ENCODE data around the gene CD46.

Gene CD46

GRCh38 chr1:207799989-207800648, 48.3 kb downstream of the CD46 start:
- no peak for DNase-seq

DNA sequence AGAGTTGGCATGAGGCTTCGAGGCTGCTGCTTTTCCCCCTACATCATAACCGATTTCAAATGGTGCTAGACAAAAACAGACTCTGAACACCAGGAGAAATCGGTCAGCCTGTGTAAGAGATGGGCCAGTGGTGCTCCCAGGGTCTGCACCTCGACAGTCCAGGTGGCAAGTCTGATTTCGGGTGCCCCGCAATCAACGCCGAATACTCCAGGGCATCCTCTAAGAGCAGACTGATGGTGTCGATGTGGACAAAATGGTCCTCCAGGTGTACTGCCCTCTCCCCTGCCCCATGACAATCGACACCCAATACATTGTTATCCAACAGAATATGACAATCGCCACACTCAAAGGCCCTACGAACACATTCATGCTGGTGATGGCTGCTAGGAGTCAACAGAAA, 50.0 kb downstream of the CD46 start:
- no peak for DNase-seq

- DNase-seq = no peak
Measured at GRCh38 chr1:207803678-207804077, 51.8 kb downstream of the CD46 start.

DNA sequence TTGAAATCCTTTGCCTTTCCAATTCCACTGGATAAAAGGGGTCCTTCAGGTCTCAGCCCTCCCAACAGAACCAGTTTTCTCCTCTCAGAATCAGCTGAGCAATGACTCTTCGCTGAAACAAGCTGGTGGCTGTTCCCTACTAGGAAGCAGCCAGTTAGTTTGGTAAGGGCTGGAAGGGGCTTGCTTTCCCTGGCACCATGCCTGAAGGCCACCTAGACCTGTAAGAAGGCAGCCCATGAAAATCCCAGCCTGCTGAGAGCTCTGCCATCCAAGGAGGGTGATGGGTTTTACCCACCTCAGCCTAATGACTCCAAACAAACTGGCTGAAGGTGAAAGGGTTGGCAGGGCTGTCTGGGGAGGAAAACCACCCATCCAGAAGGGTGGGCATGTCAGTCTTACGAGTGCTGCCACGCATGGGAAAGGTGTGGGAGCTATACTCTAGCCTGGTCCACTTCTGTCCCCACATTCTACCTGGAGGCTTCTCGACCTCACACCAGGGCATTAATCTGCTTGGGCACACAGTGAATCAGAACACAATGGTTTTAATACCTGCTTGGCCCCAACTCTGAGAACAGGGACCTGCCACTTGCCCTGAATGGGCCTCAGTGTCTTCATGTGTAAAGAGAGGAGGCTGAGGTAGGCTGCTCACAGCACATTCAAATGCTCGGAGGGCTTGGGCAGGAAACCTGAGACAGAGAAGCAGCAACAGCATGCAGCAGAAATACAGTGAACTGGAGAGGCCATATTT, 53.0 kb downstream of the CD46 start:
- DNase-seq = no peak

GRCh38 chr1:207805841-207806421, 54.1 kb downstream of the CD46 start:
- peak; percentile 69 for DNase-seq

DNA sequence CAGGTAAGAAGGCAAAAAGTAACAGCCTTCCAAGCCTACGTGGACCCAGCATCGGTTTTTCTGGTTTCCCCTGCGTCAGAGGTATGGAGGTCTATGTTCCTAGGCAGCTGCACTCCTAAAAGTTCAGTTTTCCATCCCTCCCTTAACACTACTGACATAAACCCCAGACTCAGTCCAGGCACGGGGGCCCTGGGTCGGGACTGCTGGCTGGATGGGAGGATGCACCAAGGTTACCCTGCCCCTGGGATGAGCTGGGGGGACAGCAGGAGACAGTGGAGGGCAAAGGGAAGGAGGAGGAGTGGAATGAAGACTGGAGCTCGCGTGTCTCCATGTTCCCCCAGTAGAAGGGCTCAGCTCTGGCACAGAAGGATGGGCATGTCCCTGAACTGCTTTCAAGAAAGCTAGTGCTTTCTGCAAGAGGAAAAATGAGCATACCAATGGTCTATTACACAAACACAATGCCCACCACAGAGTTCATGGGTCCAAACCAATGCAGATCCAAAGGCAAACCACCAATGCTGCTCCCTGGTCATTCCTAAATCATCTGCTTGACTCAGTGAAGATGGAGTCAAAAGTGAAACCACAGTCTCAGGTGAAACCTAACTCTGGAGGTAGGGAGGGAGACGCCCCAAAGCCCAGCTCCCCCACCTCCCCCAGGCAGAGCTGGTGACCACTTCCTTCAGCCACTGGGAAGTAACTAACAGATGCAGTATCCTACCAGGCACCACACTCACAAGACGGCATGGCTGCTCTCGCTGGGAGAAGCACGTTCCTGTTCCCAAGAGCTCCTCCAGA, 54.9 kb downstream of the CD46 start:
- DNase-seq = no peak

GRCh38 chr1:207807326-207807689, 55.5 kb downstream of the CD46 start:
- no peak for DNase-seq

- DNase-seq = no peak
Measured at GRCh38 chr1:207807690-207808321, 56.0 kb downstream of the CD46 start.

DNA sequence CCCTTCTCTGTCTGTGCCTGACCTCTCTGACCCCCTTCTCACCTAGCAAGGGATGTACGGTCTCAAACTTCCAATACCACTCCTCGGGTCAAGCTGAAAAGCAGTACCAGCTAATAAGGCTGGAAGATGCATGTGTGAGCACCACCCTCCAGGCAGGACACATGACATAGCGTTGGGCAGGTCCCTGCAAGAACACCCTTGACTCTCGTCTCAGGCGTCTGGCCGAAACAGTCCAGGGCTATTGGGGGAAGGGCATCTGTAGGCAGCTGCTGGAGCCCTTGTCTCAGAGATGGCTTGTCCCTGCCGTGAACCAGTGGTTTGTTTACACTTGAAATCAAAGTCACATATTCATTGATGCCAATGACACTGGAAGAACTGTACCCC, 56.5 kb downstream of the CD46 start:
- no peak for DNase-seq

- no peak for DNase-seq
Measured at GRCh38 chr1:207808911-207809555, 57.2 kb downstream of the CD46 start.

- DNase-seq = no peak
Measured at GRCh38 chr1:207810173-207810572, 58.3 kb downstream of the CD46 start.

GRCh38 chr1:207810606-207811295, 58.9 kb downstream of the CD46 start:
- DNase-seq = no peak

GRCh38 chr1:207811319-207811718, 59.5 kb downstream of the CD46 start:
- no peak for DNase-seq

GRCh38 chr1:207811920-207812720, 60.3 kb downstream of the CD46 start:
- DNase-seq = no peak

DNA sequence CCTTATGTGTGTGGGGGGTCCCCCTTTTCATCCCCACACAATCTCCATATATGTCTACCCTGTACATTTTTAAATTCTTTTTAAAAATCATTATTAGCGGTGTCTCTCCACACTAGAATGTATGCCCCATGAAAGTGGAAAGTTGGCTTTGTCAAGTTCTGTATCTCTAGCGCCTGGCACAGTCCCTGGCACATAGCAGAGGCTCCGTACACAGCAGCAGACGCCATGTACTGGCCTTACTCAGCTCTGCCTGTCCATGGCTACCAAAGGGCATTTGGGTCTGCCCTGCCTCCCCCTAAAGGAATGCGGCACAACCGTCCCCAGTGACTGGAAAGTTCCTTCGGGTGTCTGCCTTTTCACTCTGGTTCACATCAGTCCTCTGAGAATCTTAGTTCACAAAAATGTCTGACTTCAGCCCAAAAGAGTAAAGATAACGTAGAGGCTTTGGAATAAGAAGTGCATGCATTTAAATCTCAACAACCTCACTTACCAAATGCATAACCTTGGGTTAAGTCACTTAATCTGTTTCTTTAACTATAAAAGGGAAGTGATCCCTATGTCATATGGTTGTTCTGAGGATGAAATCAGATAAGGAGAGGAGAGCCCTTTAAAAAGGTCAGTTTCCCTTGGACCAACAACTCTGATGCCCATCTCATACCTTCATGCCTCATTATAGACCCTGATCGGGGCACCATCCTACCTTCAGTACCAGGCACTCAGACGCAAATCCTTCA, 61.1 kb downstream of the CD46 start:
- DNase-seq = no peak

GRCh38 chr1:207813512-207813881, 61.6 kb downstream of the CD46 start:
- no peak for DNase-seq

DNA sequence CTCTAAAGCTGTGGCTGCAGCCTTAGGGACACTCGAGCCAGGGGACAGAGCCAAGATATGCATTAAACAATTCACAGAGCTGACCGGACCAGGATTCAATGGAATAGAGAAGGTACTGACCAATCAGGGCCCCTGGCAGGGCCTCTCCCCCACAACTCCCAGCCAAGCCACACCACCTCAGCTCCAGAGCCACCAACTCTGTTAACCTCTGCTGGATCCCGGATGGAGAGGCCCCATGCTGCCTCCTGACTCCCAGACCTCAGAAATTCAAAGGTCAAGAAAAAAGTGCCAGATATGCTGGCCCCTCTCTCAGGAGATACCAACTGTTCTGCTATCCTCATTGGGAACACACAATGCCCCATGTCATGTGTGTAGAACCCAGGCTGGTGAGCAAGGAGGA, 62.1 kb downstream of the CD46 start:
- no peak for DNase-seq

DNA sequence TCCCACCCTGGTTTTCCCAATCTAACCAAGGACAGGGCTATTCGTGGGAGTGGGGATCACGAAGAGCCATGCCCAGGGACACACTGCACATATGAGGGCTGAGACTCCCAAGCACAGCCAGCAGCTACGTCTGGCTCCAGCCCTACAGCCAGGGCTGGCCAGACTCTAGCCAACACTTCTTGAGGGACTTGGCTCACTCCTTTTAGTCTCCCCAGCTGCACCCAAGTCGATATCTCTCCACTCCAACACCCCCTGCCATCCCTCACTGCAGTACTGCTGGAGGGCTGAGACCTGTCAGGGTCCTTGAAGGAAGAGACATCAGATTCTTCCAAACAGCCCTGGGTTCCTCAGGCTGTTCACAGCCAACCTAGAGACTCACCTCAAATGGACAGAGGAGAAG, 62.6 kb downstream of the CD46 start:
- DNase-seq = no peak

GRCh38 chr1:207815466-207815865, 63.6 kb downstream of the CD46 start:
- no peak for DNase-seq

- no peak for DNase-seq
Measured at GRCh38 chr1:207815913-207816291, 64.0 kb downstream of the CD46 start.

DNA sequence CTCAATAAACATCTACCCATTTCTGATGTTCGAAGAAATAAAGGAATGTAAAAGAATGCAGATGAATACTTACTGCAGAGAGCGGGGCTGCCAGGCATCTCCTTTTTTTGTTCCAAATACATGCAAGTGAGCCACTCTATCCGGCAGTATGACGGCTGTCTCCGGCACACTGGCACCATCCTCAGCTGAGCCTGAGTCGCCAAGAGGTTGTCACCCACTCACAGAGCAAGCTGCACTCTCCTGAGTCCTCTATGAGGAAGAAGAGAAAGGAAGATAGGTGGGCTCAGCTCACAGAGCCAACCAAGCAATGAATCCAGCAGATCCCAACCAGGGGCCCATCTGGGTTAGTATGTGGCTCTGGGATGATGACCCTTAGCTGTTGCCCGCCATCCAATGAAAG, 65.3 kb downstream of the CD46 start:
- no peak for DNase-seq
